Stimulated activated CD4-positive, alpha-beta T cell treated with anti-CD3 and anti-CD28 coated beads, Interleukin-1b, Interleukin-23, amount 100 ng/mL, for 1 hour (primary cell): ENCODE data around the gene DENND2A.
"Not testable (repeated sequence)": the region's sequence is repeated elsewhere in the genome, so short reads cannot be mapped to it uniquely, and the experiment has no call there.

ENCODE experiments used
- DNase-seq, 2 donors: peaks; one replicate each; pipeline ENCODE4 v3.0.0-alpha.2; 2020; ENCODE audit warnings: low read depth in 2 of 2

The DENND2A gene

DNA sequence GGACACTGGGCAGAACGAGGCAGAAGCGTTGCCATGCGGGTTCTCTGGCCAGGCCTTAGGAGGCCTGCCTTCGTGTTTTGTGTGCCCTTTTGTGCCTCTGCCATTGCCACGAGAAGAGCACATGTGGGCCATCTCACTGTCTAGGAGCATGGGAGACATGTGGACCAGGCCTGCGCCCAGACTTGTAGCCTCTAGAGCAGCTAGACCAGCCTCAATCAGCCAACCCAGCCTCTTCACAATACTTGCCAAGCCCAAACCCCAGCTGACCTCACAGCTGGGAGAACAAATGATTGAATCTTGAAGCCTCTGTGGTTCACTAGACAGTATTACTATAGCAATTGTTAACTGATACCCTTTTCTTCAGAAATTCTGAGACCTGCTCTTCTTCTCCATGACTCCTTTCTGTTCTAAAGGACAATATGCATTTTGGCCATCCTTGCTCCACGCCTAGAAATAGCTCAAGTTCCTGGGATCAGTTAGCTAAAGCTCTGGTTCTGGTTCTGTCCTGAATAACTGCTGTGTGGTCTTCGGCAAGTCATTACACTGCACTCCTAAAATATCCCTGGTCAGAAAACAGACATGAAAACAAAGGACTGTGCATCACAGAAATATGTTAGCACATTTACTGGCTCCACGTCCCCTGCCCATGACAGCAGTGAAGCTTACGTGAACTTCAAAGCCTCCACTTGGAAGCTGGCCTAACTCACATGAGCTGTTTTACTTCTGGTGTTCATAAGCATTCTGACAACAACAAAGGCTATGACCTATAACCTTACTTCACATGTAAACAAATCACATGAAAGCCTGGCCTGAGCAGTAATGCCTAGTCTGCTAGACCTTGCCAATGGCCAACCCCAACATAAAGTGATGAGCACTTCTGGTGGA is 89.0 kb downstream of the DENND2A start:
- DNase-seq: no peak

- DNase-seq: no peak
Measured at GRCh38 chr7:140546947-140547346, 93.7 kb downstream of the DENND2A start.

GRCh38 chr7:140544388-140544826 is 96.2 kb downstream of the DENND2A start:
- no peak for DNase-seq

DNA sequence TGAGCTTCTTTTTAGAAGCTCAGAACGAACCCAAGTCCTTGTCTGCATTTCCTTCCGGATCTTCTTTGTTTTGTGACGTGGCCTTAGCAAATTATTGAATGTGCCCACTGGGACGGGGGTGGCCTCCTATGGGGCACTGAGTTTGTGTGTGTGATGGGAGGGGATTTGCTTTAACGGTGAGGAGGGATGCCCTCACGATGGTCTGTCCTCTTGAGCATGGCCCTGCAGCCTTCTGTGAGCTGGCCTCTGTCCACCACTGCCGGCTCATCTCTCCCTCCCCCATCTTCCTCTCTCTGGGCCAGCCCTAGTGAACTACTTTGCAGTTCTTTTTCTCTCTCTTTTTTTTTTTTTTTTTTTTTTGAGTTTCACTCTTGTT is 98.4 kb downstream of the DENND2A start:
- DNase-seq: no peak

- DNase-seq: no peak
Measured at GRCh38 chr7:140541513-140542227, 98.9 kb downstream of the DENND2A start.

DNA sequence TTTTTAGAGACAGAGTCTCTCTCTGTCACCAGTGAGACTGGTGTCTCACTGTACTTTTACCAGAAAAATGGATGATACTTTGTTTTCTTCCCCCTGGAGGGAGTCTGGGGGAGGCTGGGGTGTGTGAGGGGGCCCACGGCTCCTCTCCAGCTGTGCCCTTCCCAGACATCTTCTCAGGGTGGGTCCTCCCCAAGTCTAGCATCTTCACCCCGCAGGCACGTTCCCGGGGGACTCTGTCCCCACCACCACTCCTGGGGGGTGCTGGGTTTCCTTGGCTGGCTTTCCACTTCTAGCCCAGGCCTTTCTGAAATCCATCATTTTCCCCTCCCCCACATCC is 99.5 kb downstream of the DENND2A start:
- no peak for DNase-seq

GRCh38 chr7:140540136-140540777 is 100.4 kb downstream of the DENND2A start:
- no peak for DNase-seq

GRCh38 chr7:140539461-140539860 is 101.2 kb downstream of the DENND2A start:
- no peak for DNase-seq

- DNase-seq: no peak
Measured at GRCh38 chr7:140537750-140538482, 102.7 kb downstream of the DENND2A start.

DNA sequence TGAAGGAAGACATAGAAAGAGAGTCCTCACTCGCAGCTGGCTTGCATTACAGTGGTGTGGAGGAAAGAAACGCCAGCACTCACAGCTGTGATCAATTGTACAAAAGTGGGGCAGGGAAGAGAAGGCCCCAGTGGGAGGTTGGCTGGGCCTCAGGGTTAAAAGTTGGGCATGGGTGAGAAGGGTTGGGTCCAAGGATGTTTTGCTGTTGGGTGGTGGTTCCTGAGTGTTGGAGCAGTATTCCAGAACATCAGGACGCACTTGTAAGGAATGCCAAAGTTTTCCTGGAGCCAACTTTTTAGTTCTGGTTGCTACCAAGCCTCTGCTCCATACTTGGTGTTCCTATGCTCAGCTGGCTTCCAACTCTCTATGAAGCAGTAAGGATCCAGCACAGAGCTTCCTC is 105.9 kb downstream of the DENND2A start:
- DNase-seq: no peak

- DNase-seq: no peak
Measured at GRCh38 chr7:140533394-140533872, 107.2 kb downstream of the DENND2A start.

- DNase-seq: not testable (repeated sequence)
Measured at GRCh38 chr7:140529428-140529827, 111.2 kb downstream of the DENND2A start.

DNA sequence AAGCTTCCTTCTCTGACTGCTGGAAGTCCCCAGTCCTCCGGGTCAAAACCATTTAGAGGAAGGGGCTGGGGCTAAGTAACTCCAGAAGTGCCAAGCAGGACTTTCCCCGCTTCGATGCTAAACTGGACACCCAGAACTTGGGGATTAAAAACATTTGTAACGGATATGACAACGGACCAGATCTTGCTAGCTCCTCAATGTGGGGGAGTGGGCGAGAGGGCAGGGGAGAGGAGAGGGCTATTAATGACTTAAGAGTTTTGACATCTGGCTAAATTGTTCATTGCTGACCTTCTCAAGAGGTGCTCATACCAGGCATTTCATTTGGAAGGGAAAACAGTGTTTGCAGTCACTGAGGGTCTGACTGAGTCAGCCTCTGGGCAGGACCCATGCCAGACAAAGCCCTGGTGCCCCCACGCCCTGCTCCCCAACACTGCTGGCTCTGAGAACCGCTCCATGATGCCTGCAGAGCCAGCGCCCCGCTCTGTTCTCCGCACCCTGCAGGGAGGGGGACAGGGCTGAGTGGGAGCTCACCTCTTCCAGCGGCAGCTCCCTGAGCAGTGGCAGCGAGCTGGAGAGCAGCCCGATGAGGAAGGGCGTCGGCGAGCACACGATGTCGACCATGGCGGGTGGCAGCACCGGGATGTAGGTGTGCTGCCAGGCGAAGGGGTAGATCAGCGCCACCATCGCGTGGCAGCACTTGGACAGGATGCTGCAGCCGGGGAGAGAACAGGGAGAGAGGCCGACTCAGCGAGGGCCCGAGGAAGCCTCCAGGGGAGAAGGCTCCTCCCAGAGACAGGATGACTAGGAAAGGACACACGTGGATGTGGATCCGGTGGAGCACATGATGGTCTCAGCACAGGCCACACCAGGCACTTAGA is 113.6 kb downstream of the DENND2A start:
- no peak for DNase-seq

GRCh38 chr7:140526214-140526613 is 114.4 kb downstream of the DENND2A start:
- DNase-seq: no peak

- DNase-seq: no peak
Measured at GRCh38 chr7:140525743-140526142, 114.9 kb downstream of the DENND2A start.

- no peak for DNase-seq
Measured at GRCh38 chr7:140521421-140521820, 119.2 kb downstream of the DENND2A start.

- DNase-seq: no peak
Measured at GRCh38 chr7:140519007-140519399, 121.6 kb downstream of the DENND2A start.

DNA sequence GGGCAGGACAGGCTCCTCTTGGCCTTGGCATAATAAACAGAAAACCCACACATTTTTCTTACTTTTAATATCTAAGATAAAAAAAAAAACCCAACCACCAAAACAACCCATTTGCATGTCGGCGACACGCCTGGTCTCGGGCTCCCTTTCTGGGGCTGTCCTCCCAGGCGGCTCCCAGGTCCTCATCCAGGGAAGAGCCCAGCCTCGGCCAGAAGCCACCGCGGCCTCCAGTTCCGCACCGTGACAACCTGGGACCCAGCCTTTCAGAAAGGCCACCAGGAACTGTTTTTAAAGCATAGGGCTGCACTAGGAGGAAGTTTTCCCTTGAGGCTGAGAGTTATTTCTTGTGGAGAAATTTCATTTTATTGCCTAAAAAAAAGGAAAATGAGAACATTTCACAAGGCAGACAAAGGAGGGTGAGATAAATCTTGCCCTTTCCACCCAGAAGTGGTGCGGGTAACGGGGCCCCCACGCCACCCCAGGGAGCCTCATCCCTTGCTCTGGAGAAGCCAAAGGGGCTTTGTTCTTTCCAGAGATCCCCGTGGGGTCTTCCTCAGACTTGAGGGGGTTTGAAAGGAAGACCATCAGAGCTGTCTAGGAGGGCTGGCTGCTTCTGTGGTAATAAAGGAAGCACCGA is 122.1 kb downstream of the DENND2A start:
- DNase-seq: no peak

- DNase-seq: peak in 1 of 2 donors; percentile 52
Measured at GRCh38 chr7:140517546-140518369, 122.9 kb downstream of the DENND2A start.
